Kidney capillary endothelial cell (primary cell): Measurements from ENCODE around the gene ASAP2.
"Not testable (repeated sequence)": the region's sequence is repeated elsewhere in the genome, so short reads cannot be mapped to it uniquely, and the experiment has no call there.

Source experiments
- DNase-seq: peaks from one replicate; pipeline ENCODE4 v3.0.0-alpha.2; 2018; ENCODE audit warnings: low spot score

ASAP2 gene

DNA sequence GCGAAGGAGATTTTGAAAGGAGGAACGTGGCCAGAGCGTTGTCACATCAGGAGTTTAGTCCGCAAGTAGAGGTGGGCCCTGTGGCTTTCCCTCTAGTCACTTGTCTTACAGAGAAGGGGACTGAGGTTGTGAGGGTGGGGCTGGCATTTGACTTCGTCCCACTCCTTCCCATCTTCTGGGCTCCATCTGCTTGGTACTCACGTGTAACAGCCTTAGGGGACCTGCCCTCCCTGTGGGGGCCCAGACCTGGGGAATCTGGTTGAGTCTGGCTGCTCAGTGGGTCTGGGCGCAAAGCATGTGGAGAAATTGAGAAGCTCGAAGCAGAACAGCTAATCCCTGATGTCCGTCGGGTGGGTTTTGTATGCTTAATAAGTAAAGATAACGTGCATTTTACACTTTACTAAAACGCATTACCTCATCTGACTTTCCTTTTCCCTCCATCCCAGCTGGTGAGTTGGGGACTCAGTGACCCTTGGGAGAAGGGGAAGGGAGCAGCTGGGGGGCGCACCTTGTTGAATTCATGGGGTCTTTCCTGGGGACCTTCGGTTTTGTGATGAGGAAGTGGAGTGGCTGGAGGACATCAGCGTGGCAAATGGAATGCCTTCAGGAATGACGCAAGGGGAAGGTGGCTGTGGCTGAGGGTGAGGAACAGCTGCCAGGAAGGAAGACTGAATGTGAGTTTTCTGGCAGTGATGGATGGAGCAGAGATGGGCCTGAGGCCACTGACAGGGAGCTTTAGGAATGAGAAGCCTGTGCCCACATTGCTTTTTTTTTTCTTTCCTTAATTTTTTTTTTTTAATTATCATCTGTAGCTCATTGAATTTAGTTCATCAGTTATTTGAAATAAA is 44.8 kb downstream of the ASAP2 start:
- no peak for DNase-seq

DNA sequence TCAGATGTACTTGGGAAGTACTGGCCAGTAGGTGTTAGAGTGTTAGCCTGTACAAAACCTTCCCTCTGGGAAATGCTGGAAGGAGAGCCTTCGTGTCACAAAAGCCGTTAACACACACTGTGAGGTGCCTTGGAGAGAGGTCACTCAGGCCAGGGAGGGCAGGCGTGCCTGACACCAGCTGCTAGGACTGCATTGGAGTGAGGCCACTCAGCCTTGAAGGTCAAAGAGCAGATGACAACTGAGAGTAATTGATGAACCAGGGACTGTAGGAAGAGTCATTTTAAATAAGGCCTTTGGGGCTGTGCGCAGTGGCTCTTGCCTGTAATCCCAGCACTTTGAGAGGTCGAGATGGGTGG is 45.4 kb downstream of the ASAP2 start:
- DNase-seq = no peak

DNA sequence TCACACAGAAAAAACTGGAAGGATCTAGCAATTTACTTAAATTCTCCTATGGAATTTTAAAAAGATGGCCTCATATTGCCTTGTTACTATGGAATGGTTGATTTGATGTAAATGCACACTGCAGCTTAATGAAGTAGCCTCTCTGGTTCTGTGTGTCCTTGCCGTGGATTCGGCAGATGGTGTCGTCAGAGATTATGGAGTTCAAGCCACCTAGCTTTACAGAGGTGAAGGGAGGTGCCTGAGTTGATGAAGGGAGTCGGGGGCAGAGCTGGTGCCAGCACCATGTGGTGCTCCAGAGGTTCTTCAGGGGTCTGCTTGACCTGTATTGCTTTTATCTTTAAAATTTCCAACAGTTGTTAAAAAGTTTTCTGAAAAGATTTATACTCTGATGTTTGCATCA is 48.8 kb downstream of the ASAP2 start:
- no peak for DNase-seq

DNA sequence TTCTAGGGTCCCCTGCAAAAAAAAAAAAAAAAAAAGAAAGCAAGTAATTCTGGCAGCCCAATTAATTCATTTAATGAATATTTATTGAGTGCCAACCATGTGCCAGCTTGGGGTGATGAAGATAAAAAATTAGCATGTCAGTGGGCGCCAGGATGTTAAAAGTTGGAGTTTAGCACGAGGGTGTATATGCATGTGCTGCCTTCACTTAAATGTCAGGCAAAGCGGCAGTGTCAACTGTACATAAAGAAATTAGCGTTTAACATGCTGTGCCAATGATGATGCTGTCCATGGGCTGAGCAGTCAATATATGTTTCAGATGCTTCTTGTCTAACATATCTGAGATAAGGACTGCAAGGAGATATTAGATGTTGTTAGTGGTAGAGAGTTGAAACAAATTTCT is 49.5 kb downstream of the ASAP2 start:
- DNase-seq = no peak

DNA sequence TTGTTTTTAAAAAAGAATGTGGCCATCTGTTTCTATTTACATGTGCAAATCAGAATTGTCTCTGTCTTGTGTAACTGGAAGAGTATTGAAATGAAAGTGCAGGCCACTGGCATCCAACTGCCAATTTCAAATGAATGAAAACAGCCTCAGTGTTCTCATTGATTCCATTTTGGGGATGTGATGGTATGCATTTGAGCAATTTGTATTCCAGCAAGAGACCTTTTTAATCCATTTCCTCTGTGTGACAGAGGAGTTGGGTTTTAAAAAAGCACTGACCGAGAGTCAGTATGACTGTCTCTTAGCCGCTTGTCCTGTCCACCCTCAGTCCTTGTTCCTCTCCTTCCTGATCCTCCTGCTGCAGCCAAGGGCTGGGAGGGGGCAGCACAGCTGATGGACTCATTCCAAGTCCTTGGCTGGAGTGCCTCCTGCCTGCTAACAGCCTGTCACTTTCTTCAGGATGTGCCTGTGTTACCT is 50.0 kb downstream of the ASAP2 start:
- DNase-seq = no peak

DNA sequence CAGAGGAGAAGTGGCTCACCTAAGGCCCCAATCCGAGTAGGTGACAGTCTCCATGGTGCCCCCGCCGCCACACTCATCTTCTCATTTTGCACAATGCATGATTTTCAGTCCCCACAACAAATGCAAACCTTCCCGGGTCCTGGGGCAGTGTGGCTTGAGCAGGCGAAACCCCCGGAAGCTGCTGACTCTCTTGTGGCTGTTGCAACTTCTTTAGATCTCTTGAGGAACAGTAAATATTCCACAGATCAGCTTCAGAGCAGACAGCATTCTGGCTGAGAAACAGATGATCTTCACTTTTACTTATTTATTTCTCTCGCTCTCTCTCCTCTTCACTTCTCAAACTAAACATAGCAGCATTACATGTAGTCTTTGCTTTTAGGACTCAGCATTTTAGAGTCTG is 51.9 kb downstream of the ASAP2 start:
- no peak for DNase-seq

DNA sequence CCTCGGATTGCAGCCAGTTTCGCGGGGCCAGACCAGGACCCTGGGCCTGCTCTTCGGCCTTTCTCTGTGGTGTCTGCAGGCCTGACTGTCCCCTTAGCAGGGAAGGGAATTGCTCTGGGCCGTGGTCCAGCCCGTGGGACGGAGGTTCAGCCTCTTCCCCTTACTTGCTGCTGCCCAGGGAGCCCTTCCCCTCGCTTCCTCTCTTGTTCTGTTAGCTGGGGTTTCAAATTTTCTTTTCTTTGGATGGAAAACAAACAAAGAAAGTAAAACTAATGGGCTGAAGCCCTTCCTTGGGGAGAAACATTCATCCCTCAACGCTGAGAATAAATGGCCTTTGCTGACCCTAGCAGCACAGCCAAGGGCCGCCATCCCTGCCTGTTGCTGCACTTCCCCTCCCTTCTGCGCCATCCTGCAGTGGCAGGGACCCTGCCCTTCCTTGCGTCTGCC is 52.4 kb downstream of the ASAP2 start:
- no peak for DNase-seq

DNA sequence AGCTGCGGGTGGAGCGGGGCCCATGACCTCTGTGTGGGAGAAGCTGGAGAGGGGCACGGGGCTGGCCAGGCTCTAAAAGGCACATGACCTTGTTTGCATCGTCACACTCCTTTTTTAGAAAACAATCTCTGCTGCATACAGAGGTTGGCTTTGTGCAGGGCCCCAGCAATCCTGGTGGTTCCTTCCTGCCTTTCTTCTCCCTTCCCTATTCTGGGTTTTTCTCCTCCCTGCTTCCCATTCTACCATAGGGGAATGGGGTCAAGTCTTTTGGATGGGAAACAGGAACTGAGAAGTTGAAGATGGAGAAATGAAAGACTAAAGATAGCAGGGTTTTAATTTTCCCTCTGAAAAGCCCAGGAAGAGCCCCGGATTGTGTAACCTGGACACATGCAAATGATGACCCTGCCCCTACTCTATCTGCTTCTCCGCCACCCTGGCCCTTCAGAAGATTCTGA is 53.9 kb downstream of the ASAP2 start:
- no peak for DNase-seq

DNA sequence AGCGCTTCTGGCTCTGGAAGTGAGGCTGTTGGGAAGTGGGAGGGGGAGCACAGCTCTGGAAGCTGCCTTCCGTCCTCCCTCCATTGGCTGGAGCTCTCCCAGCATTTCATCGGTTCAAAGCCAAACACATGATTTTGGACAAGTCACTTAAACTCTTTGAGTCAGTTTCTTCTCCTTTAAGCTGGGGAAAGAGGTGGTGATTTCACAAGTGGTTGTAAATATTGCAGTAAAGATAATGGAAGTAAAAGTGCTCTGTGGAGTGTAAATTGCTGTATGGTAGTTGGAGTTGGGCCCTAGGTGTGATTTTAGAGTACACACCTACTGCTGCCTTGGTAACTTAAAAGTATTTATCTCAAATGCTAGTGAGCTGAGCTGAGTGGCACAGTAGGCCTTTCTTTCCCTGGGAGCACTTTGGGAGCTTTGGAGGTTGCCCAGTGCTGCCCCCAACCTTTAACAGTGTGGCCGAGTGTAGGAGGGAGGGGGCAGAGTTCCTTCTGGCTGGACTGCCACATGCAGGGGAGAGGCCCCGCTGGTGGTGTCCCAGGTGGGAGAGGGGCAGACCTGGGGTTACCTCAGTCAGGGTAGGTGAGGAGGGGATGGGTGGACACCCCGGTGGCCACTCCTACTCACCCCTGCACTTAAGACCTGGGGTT is 54.7 kb downstream of the ASAP2 start:
- DNase-seq = no peak

DNA sequence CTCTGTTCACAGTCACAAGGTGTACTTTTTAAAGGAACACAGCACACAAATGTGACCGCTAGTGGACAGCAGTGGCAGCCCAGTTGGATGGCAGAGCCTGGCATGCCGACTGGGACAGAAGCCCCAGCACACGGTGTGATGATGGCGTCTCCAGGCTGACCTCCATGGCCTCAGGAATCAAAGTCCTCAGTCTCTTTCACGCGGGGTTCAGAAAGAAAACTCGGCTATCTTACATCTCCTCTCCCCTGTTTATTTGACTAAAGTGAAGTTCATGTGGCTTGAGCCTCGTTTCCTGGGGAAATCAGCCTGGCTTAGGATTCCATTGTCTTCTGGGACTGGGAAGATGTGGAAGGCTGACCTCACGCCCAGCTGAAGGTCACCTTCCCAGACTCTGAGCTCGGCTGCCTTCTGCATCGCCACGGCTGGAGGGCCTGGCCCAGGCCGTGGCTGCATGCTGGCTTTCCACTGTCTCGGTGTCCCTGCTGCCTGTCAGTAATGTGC is 56.1 kb downstream of the ASAP2 start:
- peak; percentile 76 for DNase-seq

DNA sequence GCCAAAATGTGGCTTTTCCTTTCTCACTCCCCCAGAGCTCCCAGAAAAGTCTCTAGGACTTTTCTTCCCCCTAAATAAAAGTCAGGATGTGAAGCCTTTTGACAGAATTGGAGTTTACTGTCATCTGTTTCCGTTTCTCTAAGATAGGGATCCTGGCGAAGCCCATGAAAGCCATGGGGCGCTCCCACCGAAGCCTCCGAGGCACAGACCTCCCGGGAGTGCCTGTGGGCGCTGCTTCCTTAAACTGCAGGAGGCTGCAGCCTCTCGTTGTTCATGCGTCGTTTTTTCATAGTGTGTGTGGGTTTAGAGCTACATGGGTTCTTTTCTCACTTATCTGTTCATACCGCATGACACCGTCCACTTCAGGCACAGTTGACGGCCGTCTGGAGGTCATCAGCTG is 56.8 kb downstream of the ASAP2 start:
- no peak for DNase-seq

DNA sequence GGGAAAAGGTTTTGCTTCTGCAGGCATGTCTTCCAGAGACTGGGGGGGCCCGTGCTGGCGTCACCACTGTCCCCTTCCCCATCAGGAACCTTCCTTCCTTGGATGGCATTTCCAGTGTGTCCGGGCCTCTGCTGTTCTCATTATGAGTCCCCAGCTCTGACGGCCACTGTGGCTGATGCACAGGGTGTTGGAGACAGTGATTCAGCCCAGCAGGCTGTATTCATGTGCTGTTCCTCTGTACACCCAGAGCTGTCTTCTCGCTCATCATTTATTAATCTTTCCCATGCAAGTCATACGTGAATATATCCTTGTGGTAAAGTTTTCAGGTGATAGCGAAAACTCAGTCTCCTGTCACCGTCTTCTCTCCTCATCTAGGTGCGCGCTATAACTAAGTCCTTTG is 57.7 kb downstream of the ASAP2 start:
- peak; percentile 82 for DNase-seq

DNA sequence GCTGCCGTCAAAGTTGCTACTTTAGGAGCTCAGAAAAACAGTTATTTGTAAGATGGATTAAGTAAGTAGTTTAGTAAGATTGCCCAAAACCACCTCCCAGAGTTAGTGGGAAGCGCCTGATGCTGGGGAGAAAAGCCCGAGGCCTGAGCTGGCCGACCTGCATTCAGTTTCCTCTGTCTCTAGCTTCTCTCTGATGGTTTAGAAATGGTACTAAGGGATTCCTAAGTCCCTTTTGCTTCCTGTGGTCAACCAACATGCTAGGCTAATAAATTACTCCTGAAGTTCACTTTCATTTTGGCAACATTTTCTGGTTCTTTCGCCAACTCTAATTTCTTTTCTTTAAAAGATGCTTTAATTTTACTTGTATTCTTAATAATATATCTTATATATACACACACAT is 60.1 kb downstream of the ASAP2 start:
- DNase-seq = no peak

DNA sequence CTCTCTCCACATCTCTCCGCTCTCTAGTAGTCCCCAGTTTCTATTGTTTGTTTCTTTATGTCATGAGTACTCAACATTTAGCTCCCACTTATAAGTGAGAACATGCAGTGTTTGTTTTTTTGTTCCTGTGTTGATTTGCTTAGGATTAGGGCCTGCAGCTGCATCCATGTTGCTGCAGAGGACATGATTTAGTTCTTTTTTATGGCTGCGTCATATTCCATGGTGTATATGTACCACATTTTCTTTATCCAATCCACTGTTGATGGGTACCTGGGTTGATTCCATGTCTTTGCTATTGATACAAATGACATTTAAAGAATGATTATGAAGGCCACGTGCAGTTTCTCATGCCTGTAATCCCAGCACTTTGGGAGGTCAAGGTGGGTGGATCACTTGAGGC is 60.7 kb downstream of the ASAP2 start:
- not testable (repeated sequence) for DNase-seq

DNA sequence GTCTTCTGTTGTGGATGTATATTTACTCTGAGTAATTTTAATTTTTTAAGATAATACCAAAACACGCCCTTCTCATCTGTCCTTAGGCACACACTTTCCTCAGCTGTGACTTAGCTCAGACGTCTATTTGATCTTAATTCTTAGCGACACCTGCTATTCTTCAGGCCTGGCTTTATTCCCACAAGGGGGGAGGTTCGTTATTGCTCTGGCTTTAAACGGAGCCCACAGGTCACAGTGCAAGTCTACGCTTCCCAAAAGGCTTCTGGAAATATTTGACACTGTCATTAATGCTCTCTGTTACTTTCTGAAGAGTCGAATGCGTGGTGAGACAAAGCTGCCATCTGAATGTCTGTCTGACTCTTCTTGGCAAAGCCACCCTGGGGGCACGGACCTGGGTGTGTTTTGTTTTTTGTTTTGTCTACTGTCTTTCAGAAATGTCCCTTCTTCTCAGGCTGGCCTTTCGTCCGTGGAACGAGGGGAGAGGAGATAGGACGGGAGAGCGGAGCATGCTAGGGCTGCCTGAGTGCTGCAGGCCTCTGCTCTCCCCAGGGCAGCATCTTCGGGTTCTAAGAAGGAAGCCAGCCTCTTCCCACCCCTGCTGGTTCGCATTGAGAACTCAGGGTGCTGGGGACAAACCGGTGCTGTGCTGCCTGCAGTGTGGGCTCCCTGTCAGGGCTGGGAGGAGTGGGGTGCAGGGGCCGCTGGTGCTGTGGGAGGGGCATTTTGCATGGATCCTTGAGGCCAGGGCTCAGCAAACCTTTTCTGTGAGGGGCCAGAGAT is 61.9 kb downstream of the ASAP2 start:
- DNase-seq = no peak

DNA sequence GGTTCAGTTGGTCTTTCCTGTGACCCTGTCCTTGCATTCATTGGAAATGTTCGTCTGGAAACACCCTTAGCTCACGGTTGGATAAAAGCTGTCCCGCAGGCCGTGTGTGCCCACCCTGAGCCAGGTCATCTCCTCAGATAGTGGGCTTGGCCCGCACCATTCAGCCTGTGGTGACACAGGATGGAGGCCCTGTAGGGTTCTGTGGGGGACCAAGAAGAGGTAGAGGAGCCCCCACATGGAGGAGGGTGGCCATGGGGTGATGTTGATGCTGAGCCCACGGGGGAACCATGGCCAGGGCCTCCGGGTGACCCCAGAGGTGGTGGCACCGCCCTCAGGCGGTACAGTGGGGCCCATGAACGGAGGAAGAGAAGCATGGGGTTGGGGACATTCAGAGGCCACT is 62.7 kb downstream of the ASAP2 start:
- no peak for DNase-seq

DNA sequence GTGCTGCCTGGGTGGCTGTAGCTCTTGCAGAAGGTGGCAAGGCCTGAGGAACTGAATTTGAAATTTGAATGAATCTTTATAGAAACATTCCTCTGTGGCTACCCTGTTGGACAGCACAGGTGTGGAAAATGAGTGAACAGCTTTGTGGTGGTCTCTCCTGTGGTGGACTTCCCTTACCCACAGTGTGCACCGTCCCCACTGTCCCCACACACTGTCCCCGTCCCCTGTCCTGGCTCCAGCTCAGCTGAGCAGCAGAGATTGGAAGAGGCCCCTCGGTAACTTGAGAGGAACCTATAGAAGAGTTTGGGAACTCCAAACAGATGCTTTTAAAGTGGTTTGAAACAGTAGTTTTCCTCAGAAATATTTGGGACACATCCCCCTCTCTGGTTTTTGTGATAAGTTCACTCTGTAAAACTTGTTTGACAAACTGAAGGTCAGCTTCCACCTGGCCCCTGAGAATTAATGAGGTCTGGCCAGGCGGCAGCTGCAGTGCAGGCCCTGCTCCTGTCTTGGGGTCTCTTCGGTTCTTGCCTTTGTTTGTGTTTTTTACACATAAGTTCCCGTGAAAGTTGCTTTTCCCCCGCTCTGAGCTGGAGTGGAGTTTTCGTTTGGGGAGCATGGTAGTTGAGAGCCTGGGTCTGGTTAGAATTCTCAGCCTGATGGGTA is 63.2 kb downstream of the ASAP2 start:
- no peak for DNase-seq

DNA sequence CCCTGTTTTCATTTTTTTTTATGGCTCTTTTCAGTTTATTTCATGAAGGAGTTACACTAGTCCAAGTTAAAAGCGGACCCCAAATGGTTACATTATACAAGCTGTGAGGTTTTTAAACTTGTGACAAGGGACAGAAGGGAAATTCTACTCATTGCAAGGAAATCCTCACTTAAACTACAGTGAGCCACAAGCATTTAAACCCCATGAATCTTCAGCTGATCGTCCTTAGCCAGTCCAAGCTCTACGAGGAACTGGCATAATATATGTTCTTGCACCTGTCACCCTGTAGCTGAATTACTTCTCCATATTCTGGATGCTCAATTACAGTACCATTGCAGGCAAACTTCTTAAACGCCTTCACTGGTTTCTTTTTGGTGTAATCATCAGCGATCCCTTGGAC is 64.5 kb downstream of the ASAP2 start:
- DNase-seq = no peak

DNA sequence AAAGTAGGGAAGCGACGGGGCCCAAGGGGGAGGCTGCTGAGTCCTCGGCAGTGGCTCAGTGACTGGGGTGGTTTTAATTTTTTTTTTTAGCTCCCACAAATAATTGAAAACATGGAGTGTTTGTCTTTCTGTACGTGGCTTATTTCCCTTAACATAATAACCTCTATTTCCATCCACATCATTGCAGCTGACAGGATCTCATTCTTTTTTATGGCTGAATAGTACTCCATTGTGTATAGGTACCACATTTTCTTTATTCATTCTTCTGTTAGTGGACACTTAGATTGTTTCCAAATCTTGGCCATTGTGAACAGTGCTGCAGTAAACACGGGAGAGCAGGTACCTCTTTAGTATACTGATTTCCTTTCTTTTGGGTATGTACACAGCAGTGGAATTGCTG is 65.1 kb downstream of the ASAP2 start:
- no peak for DNase-seq

DNA sequence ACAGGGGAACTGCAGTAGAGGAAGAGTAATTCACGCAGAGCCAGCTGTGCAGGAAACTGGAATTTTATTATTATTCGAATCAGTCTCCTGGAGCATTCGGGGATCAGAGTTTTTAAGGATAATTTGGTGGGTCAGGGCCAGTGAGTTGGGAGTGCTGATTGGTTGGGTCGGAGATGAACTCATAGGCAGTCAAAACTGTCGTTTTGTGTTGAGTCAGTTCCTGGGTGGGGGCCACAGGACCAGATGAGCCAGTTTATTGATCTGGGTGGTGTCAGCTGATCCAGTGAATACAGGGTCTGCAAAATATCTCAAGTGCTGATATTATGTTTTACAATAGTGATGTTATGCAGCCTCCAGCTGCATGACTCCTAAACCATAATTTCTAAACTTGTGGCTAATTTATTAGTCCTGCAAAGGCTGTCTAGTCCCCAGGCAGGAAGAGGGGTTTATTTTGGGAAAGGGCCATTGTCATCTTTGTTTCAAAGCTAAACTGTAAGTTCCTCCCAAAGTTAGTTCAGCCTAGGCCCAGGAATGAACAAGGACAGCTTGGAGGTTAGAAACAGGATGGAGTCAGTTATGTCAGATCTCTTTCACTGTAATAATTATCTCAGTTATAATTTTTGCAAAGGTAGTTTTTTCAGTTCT is 67.0 kb downstream of the ASAP2 start:
- no peak for DNase-seq

DNA sequence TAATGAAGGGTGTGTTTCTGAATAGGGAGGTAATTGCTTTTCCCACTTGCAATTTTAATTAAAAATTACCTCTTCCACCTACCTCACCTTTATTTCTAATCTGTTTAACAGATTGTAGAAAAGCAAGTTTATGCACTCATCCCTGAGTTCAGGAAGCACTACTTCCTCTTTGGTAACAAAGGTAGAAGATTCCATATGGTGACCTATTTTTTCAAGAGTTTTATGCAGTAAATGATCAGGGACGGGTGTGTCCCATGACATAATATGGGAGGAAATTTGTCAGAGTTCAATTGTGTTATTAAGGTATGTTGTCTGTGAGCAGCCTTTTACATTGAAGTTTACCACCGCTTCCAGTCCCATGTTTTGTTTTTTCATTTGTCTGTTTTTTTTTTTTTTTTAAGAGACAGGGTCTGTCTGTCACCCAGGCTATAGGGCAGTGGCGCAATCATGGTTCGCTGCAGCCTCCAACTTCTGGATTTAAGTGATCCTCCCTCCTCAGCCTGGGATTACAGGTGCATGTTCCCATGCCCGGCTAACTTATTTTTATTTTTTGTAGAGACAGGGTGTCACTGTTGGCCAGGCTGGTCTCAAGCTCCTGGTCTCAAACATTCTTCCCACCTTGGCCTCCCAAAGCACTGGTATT is 68.2 kb downstream of the ASAP2 start:
- peak; percentile 74 for DNase-seq
